A673 (cell line): Measurements from ENCODE around the gene PPP1R37. TPM values are rescaled to one million over a fixed set of nuclear protein-coding genes. Genes with fewer than 3 reads are reported as not detected.

Experiments
- BruUV-seq: library from RNA; stranded (reverse); fragments of 400-500 nt; replicated peaks from 2 replicates; lab custom pipeline; 2021; lab: Mats Ljungman, UMichigan
- CTCF ChIA-PET: fragments of 300-600 bp; sonication (Branson Sonifier 250); formaldehyde crosslinking; loops from one replicate; lab custom pipeline; 2022; ENCODE audit warnings: antibody characterized with exemption; lab: Charles Lee
- POLR2A ChIA-PET: fragments of 300-600 bp; sonication (Branson Sonifier 250); formaldehyde crosslinking; loops from one replicate; lab custom pipeline; 2022; ENCODE audit warnings: antibody characterized with exemption; ENCODE audit not compliant: low non-redundant PET; lab: Charles Lee
- DNase-seq: peaks from one replicate; pipeline ENCODE4 v3.0.0-alpha.2; 2015; ENCODE audit warnings: low spot score
- H3K27ac ChIP-seq: fragments of 200-600 bp; sonication (generic); 2 replicates; pipeline ENCODE4 v1.5.1; 2016; ENCODE audit warnings: mixed run types, low read depth, mild to moderate bottlenecking, mixed read lengths, antibody characterized with exemption, low read length; ENCODE audit not compliant: poor library complexity, severe bottlenecking
- H3K27me3 ChIP-seq: fragments of 200-600 bp; sonication (generic); replicated peaks from 2 replicates; pipeline ENCODE4 v1.6.1; 2017; ENCODE audit warnings: mixed run types, low read depth, mild to moderate bottlenecking, mixed read lengths, antibody characterized with exemption, low read length; ENCODE audit not compliant: insufficient read depth, poor library complexity
- H3K36me3 ChIP-seq: fragments of 200-600 bp; sonication (generic); 2 replicates; pipeline ENCODE4 v1.6.1; 2016; ENCODE audit warnings: mixed run types, mild to moderate bottlenecking, mixed read lengths, antibody characterized with exemption, low read length; ENCODE audit not compliant: insufficient read depth, poor library complexity, severe bottlenecking
- H3K4me1 ChIP-seq: fragments of 200-600 bp; sonication (generic); 2 replicates; pipeline ENCODE4 v1.6.1; 2017; ENCODE audit warnings: mixed run types, mild to moderate bottlenecking, mixed read lengths, antibody characterized with exemption, low read length; ENCODE audit not compliant: insufficient read depth, poor library complexity, severe bottlenecking
- H3K4me3 ChIP-seq: fragments of 200-600 bp; sonication (generic); 2 replicates; pipeline ENCODE4 v1.5.1; 2016; ENCODE audit warnings: low read depth, mixed run types, mild to moderate bottlenecking, mixed read lengths, low read length; ENCODE audit not compliant: poor library complexity, severe bottlenecking
- H3K9me3 ChIP-seq: fragments of 200-600 bp; sonication (generic); 2 replicates; pipeline ENCODE4 v1.6.1; 2016; ENCODE audit warnings: mixed run types, low read depth, mild to moderate bottlenecking, mixed read lengths, antibody characterized with exemption, low read length; ENCODE audit not compliant: poor library complexity, severe bottlenecking
- CTCF ChIP-seq: fragments of 300-800, 200-600 bp; sonication (generic); conservative IDR thresholded peaks from 2 replicates; pipeline ENCODE4 v1.5.1; 2017; ENCODE audit warnings: low read depth, mild to moderate bottlenecking, antibody characterized with exemption, low read length, moderate library complexity, mixed read lengths
- EZH2 ChIP-seq: fragments of 200-600 bp; sonication (generic); IDR thresholded peaks from 2 replicates; pipeline ENCODE4 v1.6.1; 2017; ENCODE audit warnings: borderline replicate concordance, low read depth, mild to moderate bottlenecking, mixed read lengths, antibody characterized with exemption, low read length; ENCODE audit not compliant: poor library complexity, severe bottlenecking
- intact Hi-C: fragments of 100-400 bp; cut with micrococcal nuclease; formaldehyde crosslinking; loops from one replicate; pipeline ENCODE4 v1.10.0; 2022; ENCODE audit not compliant: unreplicated experiment
- total RNA-seq: library from RNA; stranded (reverse); gene quantifications from 2 replicates; pipeline ENCODE4 v1.2.3, GENCODE V29; 2021

The PPP1R37 gene
- total RNA-seq, 1 experiment from 2014 or later, result 34.0 TPM

GRCh38 chr19:45130888-45131615, 38.1 kb downstream of the PPP1R37 start:
- TF ChIP-seq CTCF (peak; percentile 31; the same call in 1 of the 2 replicates), EZH2 (no peak)
- intact Hi-C loops, result no loop called here
- no TSS peak for BruUV-seq
- Histone ChIP-seq H3K36me3 (no peaks in the 10 kb centered on the region), H3K9me3 (no peaks in the 10 kb centered on the region), H3K4me1 (peaks cover 8% of the 10 kb centered on the region), H3K4me3 (no peak overlapping the region), H3K27me3 (no peaks in the 10 kb centered on the region), H3K27ac (no peak overlapping the region)
- POLR2A ChIA-PET, result no interaction called here
- peak; percentile 43 for DNase-seq
- CTCF ChIA-PET, result interaction anchor here (0.6 kb wide), 1 partner anchor 66 kb away, joined by 5 read pairs; no protein-coding TSS in a partner anchor

DNA sequence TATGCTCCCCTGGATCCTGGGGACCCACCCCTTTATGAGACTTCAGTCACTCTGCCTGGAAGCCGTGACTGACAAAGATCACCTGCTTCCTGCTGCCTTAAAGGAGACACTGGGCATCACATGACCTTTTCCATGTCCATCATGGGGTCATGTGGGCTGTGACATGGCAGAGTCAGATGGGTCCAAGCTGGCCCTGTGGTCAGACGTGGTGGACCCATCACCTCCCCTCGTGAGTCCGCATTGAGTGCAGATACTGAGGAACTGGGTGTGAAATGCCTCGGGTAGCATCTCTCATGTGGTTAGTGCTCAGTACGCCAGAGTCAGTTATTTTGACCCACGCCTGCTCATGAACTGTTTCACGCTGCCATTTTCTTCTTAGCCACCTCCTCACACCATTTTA, 40.7 kb downstream of the PPP1R37 start:
- ChIA-PET POLR2A (no interaction called here), CTCF (no interaction called here)
- TF ChIP-seq EZH2 (no peak), CTCF (no peak)
- H3K9me3 ChIP-seq, result no peaks in the 10 kb centered on the region
- H3K36me3 ChIP-seq, result no peaks in the 10 kb centered on the region
- H3K27ac ChIP-seq, result no peak overlapping the region
- BruUV-seq, result no TSS peak
- no peaks in the 10 kb centered on the region for H3K27me3 ChIP-seq
- H3K4me1 ChIP-seq, result peaks cover 8% of the 10 kb centered on the region
- no peak for DNase-seq
- intact Hi-C loops, result no loop called here
- H3K4me3 ChIP-seq, result no peak overlapping the region

DNA sequence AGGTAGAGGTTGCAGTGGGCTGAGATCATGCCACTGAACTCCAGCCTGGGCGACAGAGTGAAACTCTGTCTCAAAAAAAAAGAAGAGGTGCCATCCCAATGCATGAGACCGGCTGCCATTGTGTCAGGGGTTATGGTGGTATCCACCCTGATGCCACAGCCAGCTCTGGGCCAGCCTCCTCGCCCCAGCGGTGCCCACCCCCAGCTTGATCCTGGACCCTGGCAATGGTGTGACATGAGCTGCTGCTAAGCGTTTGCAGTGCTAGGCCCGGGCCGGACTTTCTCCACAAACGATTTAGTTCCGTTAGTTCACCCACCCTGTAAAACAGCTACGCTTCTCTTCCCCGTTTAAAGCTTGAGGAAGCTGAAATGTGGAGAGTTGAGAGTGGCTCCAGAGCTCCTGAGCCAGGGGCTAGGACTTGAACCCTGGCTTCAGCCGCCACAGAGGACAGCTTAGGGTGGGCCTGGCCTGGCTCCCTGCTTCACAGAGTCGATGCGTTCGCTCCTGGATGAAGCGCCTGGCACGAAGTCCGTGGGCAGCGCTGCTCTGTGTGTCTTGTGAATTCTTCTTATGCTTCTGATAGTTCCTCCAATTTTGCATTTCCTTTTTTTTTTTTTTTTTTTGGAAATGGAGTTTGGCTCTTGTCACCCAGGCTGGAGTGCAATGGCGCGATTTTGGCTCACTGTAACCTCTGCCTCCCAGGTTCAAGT, 42.4 kb downstream of the PPP1R37 start:
- no peaks in the 10 kb centered on the region for H3K36me3 ChIP-seq
- no peaks in the 10 kb centered on the region for H3K9me3 ChIP-seq
- ChIA-PET POLR2A (no interaction called here), CTCF (no interaction called here)
- H3K4me3 ChIP-seq, result no peak overlapping the region
- DNase-seq, result no peak
- no TSS peak for BruUV-seq
- H3K4me1 ChIP-seq, result peaks cover 6% of the 10 kb centered on the region
- intact Hi-C loops, result no loop called here
- no peak for TF ChIP-seq CTCF
- TF ChIP-seq EZH2, result no peak
- H3K27ac ChIP-seq, result no peak overlapping the region
- H3K27me3 ChIP-seq, result no peaks in the 10 kb centered on the region
